Upper lobe of right lung (tissue), 1 donor: Measurements from ENCODE around the gene DYNAP. TPM values are rescaled to one million over a fixed set of nuclear protein-coding genes. Genes with fewer than 3 reads are reported as not detected.

Experiments used
- ATAC-seq: fragments of 200-7000 bp; cut with Tn5 transposase; one replicate; pipeline ENCODE4 v1.9.1; 2020; ENCODE audit warnings: mild to moderate bottlenecking, moderate library complexity
- DNase-seq: peaks from one replicate; pipeline ENCODE4 v3.0.0-alpha.2; 2020
- H3K27ac ChIP-seq: fragments of 200-600 bp; one replicate; pipeline ENCODE4 v1.8.0; 2022
- H3K27me3 ChIP-seq: fragments of 200-600 bp; one replicate; pipeline ENCODE4 v1.8.0; 2022; ENCODE audit warnings: mild to moderate bottlenecking
- H3K36me3 ChIP-seq: fragments of 200-600 bp; one replicate; pipeline ENCODE4 v1.8.0; 2022
- H3K4me1 ChIP-seq: fragments of 200-600 bp; one replicate; pipeline ENCODE4 v1.8.0; 2022
- H3K4me3 ChIP-seq: fragments of 200-600 bp; one replicate; pipeline ENCODE4 v1.8.0; 2022; ENCODE audit warnings: mild to moderate bottlenecking
- H3K9me3 ChIP-seq: fragments of 200-600 bp; one replicate; pipeline ENCODE4 v1.8.0; 2022
- CTCF ChIP-seq: fragments of 200-600 bp; IDR thresholded peaks from one replicate; pipeline ENCODE4 v1.8.0; 2022; ENCODE audit warnings: antibody characterized with exemption
- intact Hi-C: fragments of 100-400 bp; cut with DNase I; formaldehyde crosslinking; loops from one replicate; pipeline ENCODE4 v1.11.0; 2022
- total RNA-seq: library from RNA; stranded (reverse); fragmentation: NEBNext Ultra II Directional; extraction: Animal tissue kit (Norgen Biotek cat#: 25700); gene quantifications from one replicate; pipeline ENCODE4 v1.2.1, GENCODE V29; 2021
- donor health status: DM: no; HTN: yes; CAD: no; lungs with severe emphysema.

Gene DYNAP
- total RNA-seq, 1 donor from 2014 or later = not detected

- no peaks in the 10 kb centered on the region for H3K9me3 ChIP-seq
- intact Hi-C loops = no loop called here
- H3K27ac ChIP-seq = no peak overlapping the region
- ATAC-seq (peak; percentile 64), DNase-seq (no peak)
- no peak for TF ChIP-seq CTCF
- no peak overlapping the region for H3K4me3 ChIP-seq
- H3K36me3 ChIP-seq = no peaks in the 10 kb centered on the region
- no peaks in the 10 kb centered on the region for H3K27me3 ChIP-seq
- H3K4me1 ChIP-seq = no peaks in the 10 kb centered on the region
Measured at GRCh38 chr18:54612237-54612636, 21.2 kb downstream of the DYNAP start.

- Histone ChIP-seq H3K4me1 (no peaks in the 10 kb centered on the region), H3K4me3 (no peak overlapping the region), H3K27me3 (no peaks in the 10 kb centered on the region), H3K27ac (no peak overlapping the region), H3K36me3 (no peaks in the 10 kb centered on the region), H3K9me3 (no peaks in the 10 kb centered on the region)
- TF ChIP-seq CTCF = no peak
- DNase-seq (no peak), ATAC-seq (no peak)
- intact Hi-C loops = no loop called here
Measured at GRCh38 chr18:54613174-54613573, 22.1 kb downstream of the DYNAP start.

GRCh38 chr18:54616220-54616848, 25.3 kb downstream of the DYNAP start:
- intact Hi-C loops = no loop called here
- no peak for DNase-seq
- no peak overlapping the region for H3K4me3 ChIP-seq
- no peaks in the 10 kb centered on the region for H3K9me3 ChIP-seq
- H3K27ac ChIP-seq = no peak overlapping the region
- no peaks in the 10 kb centered on the region for H3K36me3 ChIP-seq
- TF ChIP-seq CTCF = no peak
- H3K4me1 ChIP-seq = no peaks in the 10 kb centered on the region
- ATAC-seq = no peak
- no peaks in the 10 kb centered on the region for H3K27me3 ChIP-seq

- no peak for TF ChIP-seq CTCF
- DNase-seq (no peak), ATAC-seq (no peak)
- intact Hi-C loops = no loop called here
- Histone ChIP-seq H3K27me3 (no peaks in the 10 kb centered on the region), H3K27ac (no peak overlapping the region), H3K36me3 (no peaks in the 10 kb centered on the region), H3K4me3 (no peak overlapping the region), H3K4me1 (no peaks in the 10 kb centered on the region), H3K9me3 (no peaks in the 10 kb centered on the region)
Measured at GRCh38 chr18:54622084-54622483, 31.0 kb downstream of the DYNAP start.

GRCh38 chr18:54626779-54627178, 35.7 kb downstream of the DYNAP start:
- ATAC-seq = peak; percentile 53
- H3K27ac ChIP-seq = no peak overlapping the region
- DNase-seq = no peak

More at GRCh38 chr18:54626779-54627178, 35.7 kb downstream of the DYNAP start:
- no peak for TF ChIP-seq CTCF
- Histone ChIP-seq H3K36me3 (no peaks in the 10 kb centered on the region), H3K4me1 (no peaks in the 10 kb centered on the region), H3K4me3 (no peak overlapping the region), H3K27me3 (no peaks in the 10 kb centered on the region), H3K9me3 (no peaks in the 10 kb centered on the region)
- intact Hi-C loops = no loop called here
